Left ventricle myocardium inferior (tissue), 1 donor: ENCODE data around the gene KCTD8. TPM values are rescaled to one million over a fixed set of nuclear protein-coding genes. Genes with fewer than 3 reads are reported as not detected.

Experiments
- DNase-seq: peaks from one replicate; pipeline ENCODE4 v3.0.0-alpha.2; 2020
- H3K27ac ChIP-seq: fragments of 200-600 bp; replicated peaks from 2 replicates; pipeline ENCODE4 v1.8.0; 2021
- H3K27me3 ChIP-seq: fragments of 200-600 bp; 2 replicates; pipeline ENCODE4 v1.8.0; 2021; ENCODE audit warnings: low read depth
- H3K36me3 ChIP-seq: fragments of 200-600 bp; 2 replicates; pipeline ENCODE4 v1.8.0; 2021
- H3K4me1 ChIP-seq: fragments of 200-600 bp; 2 replicates; pipeline ENCODE4 v1.8.0; 2021
- H3K4me3 ChIP-seq: fragments of 200-600 bp; 2 replicates; pipeline ENCODE4 v1.8.0; 2021; ENCODE audit warnings: mild to moderate bottlenecking, moderate library complexity
- H3K9me3 ChIP-seq: fragments of 200-600 bp; replicated peaks from 2 replicates; pipeline ENCODE4 v1.8.0; 2021
- intact Hi-C: fragments of 100-400 bp; cut with micrococcal nuclease; formaldehyde crosslinking; loops from one replicate; pipeline ENCODE4 v1.11.0; 2022
- total RNA-seq: library from RNA; stranded (reverse); fragmentation: NEBNext Ultra II Directional; extraction: Animal tissue kit (Norgen Biotek cat#: 25700); gene quantifications from one replicate; pipeline ENCODE4 v1.2.1, GENCODE V29; 2021
- TF ChIP-seq, protein P1 (sequence below): fragments of 200-600 bp; IDR thresholded peaks from 2 replicates; pipeline ENCODE4 v1.8.0; 2021; ENCODE audit warnings: antibody characterized with exemption, mild to moderate bottlenecking, borderline replicate concordance
- donor health status: DM: no; HTN: yes; CAD: no; lungs with severe emphysema.

KCTD8 gene
- total RNA-seq, 1 donor from 2014 or later: 0.14 TPM

DNA sequence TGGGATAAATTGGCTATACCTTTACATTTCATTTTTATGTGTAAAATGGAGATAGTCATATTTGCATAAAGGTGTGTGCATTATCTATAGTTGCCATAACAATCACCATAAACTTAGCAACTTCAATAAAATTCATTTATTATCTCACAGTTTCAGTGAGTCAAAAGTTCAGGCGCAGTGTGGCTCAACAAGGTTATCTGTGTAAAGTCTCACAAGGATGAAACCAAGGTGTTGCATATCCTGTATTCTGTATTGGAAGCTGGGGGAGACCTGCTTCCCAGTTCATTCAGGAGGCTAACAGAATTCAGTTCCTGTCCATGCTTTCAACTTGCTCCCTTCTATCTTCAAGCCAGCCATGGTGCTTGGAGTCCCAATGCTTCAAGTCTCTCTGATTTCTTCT lies 169.5 kb downstream of the KCTD8 start:
- H3K27me3 ChIP-seq: no peaks in the 10 kb centered on the region
- H3K36me3 ChIP-seq: no peaks in the 10 kb centered on the region
- intact Hi-C loops: no loop called here
- peaks cover 3% of the 10 kb centered on the region for H3K9me3 ChIP-seq
- TF ChIP-seq, protein P1, sequence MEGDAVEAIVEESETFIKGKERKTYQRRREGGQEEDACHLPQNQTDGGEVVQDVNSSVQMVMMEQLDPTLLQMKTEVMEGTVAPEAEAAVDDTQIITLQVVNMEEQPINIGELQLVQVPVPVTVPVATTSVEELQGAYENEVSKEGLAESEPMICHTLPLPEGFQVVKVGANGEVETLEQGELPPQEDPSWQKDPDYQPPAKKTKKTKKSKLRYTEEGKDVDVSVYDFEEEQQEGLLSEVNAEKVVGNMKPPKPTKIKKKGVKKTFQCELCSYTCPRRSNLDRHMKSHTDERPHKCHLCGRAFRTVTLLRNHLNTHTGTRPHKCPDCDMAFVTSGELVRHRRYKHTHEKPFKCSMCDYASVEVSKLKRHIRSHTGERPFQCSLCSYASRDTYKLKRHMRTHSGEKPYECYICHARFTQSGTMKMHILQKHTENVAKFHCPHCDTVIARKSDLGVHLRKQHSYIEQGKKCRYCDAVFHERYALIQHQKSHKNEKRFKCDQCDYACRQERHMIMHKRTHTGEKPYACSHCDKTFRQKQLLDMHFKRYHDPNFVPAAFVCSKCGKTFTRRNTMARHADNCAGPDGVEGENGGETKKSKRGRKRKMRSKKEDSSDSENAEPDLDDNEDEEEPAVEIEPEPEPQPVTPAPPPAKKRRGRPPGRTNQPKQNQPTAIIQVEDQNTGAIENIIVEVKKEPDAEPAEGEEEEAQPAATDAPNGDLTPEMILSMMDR: no peak
- no peak for DNase-seq
- H3K4me1 ChIP-seq: no peaks in the 10 kb centered on the region
- H3K27ac ChIP-seq: no peak overlapping the region
- no peak overlapping the region for H3K4me3 ChIP-seq

- Histone ChIP-seq H3K27ac (no peak overlapping the region), H3K36me3 (no peaks in the 10 kb centered on the region), H3K4me3 (no peak overlapping the region), H3K4me1 (no peaks in the 10 kb centered on the region), H3K9me3 (peaks cover 6% of the 10 kb centered on the region), H3K27me3 (no peaks in the 10 kb centered on the region)
- no peak for DNase-seq
- TF ChIP-seq, protein P1: no peak
- intact Hi-C loops: no loop called here
Measured at GRCh38 chr4:44257461-44257860, 191.1 kb downstream of the KCTD8 start.

DNA sequence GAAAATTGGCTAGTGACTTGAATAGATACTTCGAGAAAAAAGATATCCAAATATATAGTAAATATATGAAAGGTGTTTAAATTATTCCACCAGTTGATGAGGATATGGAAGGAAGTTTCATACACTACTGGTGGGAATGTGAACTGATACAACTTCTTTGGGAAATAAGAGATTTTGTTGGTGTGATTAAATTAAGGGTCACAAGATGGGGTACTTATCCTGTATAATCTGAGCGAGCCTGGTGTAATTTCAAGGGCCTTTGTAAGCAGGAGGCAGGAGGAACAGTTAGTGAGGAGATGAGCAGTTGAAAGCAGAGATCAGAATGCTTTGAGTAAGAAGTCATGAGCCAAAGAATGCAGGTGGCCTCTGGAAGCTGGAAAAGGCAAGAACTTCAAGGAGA lies 192.2 kb downstream of the KCTD8 start:
- Histone ChIP-seq H3K27ac (no peak overlapping the region), H3K4me1 (no peaks in the 10 kb centered on the region), H3K9me3 (peaks cover 1% of the 10 kb centered on the region), H3K36me3 (no peaks in the 10 kb centered on the region), H3K27me3 (no peaks in the 10 kb centered on the region), H3K4me3 (no peak overlapping the region)
- intact Hi-C loops: no loop called here
- TF ChIP-seq, protein P1: no peak
- DNase-seq: no peak

GRCh38 chr4:44237643-44238042 lies 211.0 kb downstream of the KCTD8 start:
- Histone ChIP-seq H3K27me3 (no peaks in the 10 kb centered on the region), H3K27ac (no peak overlapping the region), H3K4me1 (no peaks in the 10 kb centered on the region), H3K9me3 (no peaks in the 10 kb centered on the region), H3K4me3 (no peak overlapping the region), H3K36me3 (no peaks in the 10 kb centered on the region)
- intact Hi-C loops: no loop called here
- TF ChIP-seq, protein P1: no peak
- no peak for DNase-seq

DNA sequence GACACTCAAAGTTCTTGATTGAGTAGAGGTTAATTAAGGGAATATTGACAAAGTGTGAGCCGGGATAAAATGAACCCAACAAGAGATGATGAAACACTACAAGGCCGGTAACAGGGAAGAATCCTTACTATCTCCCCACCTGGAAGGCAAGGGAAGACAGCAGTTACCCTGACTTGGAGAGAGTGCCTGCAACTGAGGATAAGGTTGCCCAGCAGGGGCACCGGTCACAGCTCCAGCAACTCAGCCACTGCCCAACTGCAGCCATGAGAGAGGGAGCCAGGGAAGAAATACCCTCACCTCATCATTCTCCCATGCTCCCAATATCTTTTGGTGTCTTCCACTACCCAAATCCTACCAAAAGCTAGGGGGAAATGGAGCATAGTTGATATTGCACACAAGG lies 212.7 kb downstream of the KCTD8 start:
- intact Hi-C loops: no loop called here
- H3K36me3 ChIP-seq: no peaks in the 10 kb centered on the region
- H3K27me3 ChIP-seq: no peaks in the 10 kb centered on the region
- no peaks in the 10 kb centered on the region for H3K9me3 ChIP-seq
- no peak overlapping the region for H3K27ac ChIP-seq
- DNase-seq: no peak
- no peaks in the 10 kb centered on the region for H3K4me1 ChIP-seq
- no peak overlapping the region for H3K4me3 ChIP-seq
- TF ChIP-seq, protein P1: no peak

- H3K9me3 ChIP-seq: no peaks in the 10 kb centered on the region
- H3K27me3 ChIP-seq: no peaks in the 10 kb centered on the region
- H3K36me3 ChIP-seq: no peaks in the 10 kb centered on the region
- intact Hi-C loops: no loop called here
- TF ChIP-seq, protein P1: no peak
- no peak overlapping the region for H3K27ac ChIP-seq
- H3K4me3 ChIP-seq: no peak overlapping the region
- no peak for DNase-seq
- H3K4me1 ChIP-seq: no peaks in the 10 kb centered on the region
Measured at GRCh38 chr4:44232262-44232661, 216.3 kb downstream of the KCTD8 start.
